Parathyroid adenoma (tissue), 2 donors: ENCODE data around the gene N4BP3.
A peak's percentile ranks its signal among the peaks of the same experiment; 100 is the strongest.

Experiments
- H2AFZ ChIP-seq: fragments of 300-600 bp; sonication (generic); one replicate; pipeline ENCODE4 v1.7.0; 2017; ENCODE audit warnings: antibody characterized with exemption, mild to moderate bottlenecking
- H3K27ac ChIP-seq: fragments of 300-600 bp; sonication (generic); one replicate; pipeline ENCODE4 v1.7.0; 2017
- H3K27me3 ChIP-seq: fragments of 300-600 bp; sonication (generic); one replicate; pipeline ENCODE4 v1.7.0; 2017; ENCODE audit warnings: low read length; ENCODE audit not compliant: control insufficient read depth, insufficient read depth
- H3K36me3 ChIP-seq: fragments of 300-600 bp; sonication (generic); one replicate; pipeline ENCODE4 v1.7.0; 2017; ENCODE audit warnings: low read length; ENCODE audit not compliant: control insufficient read depth, insufficient read depth
- H3K4me1 ChIP-seq: fragments of 300-600 bp; sonication (generic); one replicate; pipeline ENCODE4 v1.7.0; 2017; ENCODE audit warnings: control low read depth
- H3K4me2 ChIP-seq: fragments of 300-600 bp; sonication (generic); one replicate; pipeline ENCODE4 v1.7.0; 2017; ENCODE audit warnings: low read length
- H3K4me3 ChIP-seq: fragments of 300-600 bp; sonication (generic); one replicate; pipeline ENCODE4 v1.7.0; 2017; ENCODE audit warnings: low read depth, low read length
- H3K79me2 ChIP-seq: fragments of 300-600 bp; sonication (generic); one replicate; pipeline ENCODE4 v1.7.0; 2017; ENCODE audit warnings: control low read depth
- H3K9ac ChIP-seq: fragments of 300-600 bp; sonication (generic); one replicate; pipeline ENCODE4 v1.7.0; 2017; ENCODE audit warnings: mild to moderate bottlenecking
- H3K9me3 ChIP-seq: fragments of 300-600 bp; sonication (generic); one replicate; pipeline ENCODE4 v1.7.0; 2017; ENCODE audit warnings: low read length; ENCODE audit not compliant: control insufficient read depth
- CTCF ChIP-seq: fragments of 300-600 bp; sonication (generic); IDR thresholded peaks from one replicate; pipeline ENCODE4 v1.7.0; 2017; ENCODE audit warnings: antibody characterized with exemption, mild to moderate bottlenecking
- donor health status: primary hyperparathyroidism.

Gene N4BP3

DNA sequence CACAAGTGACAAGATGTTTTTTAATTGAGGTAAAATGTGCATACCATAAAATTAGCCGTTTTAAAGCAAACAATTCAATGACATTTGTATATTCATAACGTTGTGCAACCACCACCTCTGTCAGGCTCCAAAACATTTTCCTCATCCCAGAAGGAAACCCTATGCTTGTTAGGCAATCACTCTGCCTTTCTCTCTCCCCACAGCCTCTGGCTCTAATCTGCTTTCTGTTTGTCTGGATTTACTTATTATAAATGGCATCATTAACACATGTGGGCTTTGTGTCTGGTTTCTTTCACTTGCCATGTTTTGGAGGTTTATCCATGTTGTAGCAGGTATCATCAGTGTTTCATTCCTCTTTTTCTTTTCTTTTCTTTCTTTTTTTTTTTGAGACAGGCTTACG is 1.4 kb upstream of the N4BP3 start:
- Histone ChIP-seq H3K79me2 (peaks cover 3% of the 10 kb centered on the region), H3K4me1 (peaks cover 16% of the 10 kb centered on the region), H3K9me3 (no peaks in the 10 kb centered on the region), H3K9ac (no peak overlapping the region), H3K36me3 (no peaks in the 10 kb centered on the region), H3K4me2 (no peak overlapping the region), H2AFZ (no peak overlapping the region), H3K27ac (no peak overlapping the region), H3K4me3 (no peak overlapping the region), H3K27me3 (no peaks in the 10 kb centered on the region)
- no peak for TF ChIP-seq CTCF

GRCh38 chr5:178112545-178112944 is 787 bp upstream of the N4BP3 start:
- Histone ChIP-seq H3K4me3 (peak overlapping the region; percentile 56), H3K9me3 (no peaks in the 10 kb centered on the region), H3K4me1 (peaks cover 15% of the 10 kb centered on the region), H3K27me3 (no peaks in the 10 kb centered on the region), H3K4me2 (peak overlapping the region; percentile 77), H2AFZ (peak overlapping the region; percentile 94), H3K79me2 (peaks cover 3% of the 10 kb centered on the region), H3K36me3 (no peaks in the 10 kb centered on the region), H3K9ac (no peak overlapping the region), H3K27ac (peak overlapping the region; percentile 59)
- no peak for TF ChIP-seq CTCF

GRCh38 chr5:178113841-178114324 is 551 bp downstream of the N4BP3 start:
- H3K4me1 ChIP-seq, result peaks cover 7% of the 10 kb centered on the region
- H3K9me3 ChIP-seq, result no peaks in the 10 kb centered on the region
- no peak for TF ChIP-seq CTCF
- peak overlapping the region; percentile 89 for H3K4me2 ChIP-seq
- H3K27me3 ChIP-seq, result no peaks in the 10 kb centered on the region
- H3K79me2 ChIP-seq, result peaks cover 3% of the 10 kb centered on the region
- H3K36me3 ChIP-seq, result no peaks in the 10 kb centered on the region
- H2AFZ ChIP-seq, result peak overlapping the region; percentile 79
- H3K4me3 ChIP-seq, result peak overlapping the region; percentile 64
- peak overlapping the region; percentile 61 for H3K27ac ChIP-seq
- H3K9ac ChIP-seq, result peak overlapping the region; percentile 0

DNA sequence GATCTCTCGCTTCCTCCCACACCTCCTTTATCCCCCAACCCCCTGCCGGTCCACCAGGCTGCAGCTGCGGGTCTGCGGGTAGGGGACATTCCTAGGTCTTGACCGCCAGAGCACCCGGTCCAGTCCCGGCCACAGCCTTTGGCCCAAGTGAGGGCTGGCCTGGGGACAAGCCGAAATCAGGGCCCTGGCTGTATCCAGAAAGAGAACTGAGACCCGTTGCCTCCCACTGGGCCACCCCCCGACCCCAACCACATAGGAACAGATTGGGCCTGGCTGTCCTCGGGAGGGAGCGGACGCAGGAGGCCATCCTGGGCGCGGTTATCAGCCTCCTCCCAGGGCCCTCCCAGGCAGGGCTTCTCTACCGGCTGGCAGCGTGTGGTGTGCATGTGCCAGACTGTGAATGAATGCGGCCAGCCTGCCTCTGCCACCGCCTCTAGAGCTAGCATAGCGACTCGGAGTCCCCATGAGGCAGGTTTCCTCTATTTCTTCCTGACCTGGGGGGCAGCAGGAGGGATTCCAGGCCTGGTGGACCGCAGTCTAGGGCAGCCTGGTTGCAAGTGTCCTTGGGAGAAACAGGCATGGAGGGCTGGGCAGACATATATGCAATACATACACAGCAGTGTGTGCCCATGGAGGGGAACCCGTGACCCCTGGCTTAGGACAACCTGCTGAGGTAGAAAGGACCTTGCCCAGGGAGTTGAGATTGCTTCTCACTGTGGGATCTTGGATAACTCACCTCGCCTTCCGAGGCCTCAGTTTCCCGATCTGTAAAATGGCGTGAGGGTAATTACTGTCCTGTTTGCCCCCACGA is 1.2 kb downstream of the N4BP3 start:
- peak overlapping the region; percentile 0 for H3K9ac ChIP-seq
- H3K4me1 ChIP-seq, result peaks cover 7% of the 10 kb centered on the region
- peak overlapping the region; percentile 79 for H2AFZ ChIP-seq
- peak overlapping the region; percentile 64 for H3K4me3 ChIP-seq
- peak overlapping the region; percentile 89 for H3K4me2 ChIP-seq
- no peaks in the 10 kb centered on the region for H3K27me3 ChIP-seq
- peaks cover 3% of the 10 kb centered on the region for H3K79me2 ChIP-seq
- no peak for TF ChIP-seq CTCF
- no peaks in the 10 kb centered on the region for H3K36me3 ChIP-seq
- peak overlapping the region; percentile 61 for H3K27ac ChIP-seq
- no peaks in the 10 kb centered on the region for H3K9me3 ChIP-seq
